ENCODE results near the gene FBXL20.

DNA sequence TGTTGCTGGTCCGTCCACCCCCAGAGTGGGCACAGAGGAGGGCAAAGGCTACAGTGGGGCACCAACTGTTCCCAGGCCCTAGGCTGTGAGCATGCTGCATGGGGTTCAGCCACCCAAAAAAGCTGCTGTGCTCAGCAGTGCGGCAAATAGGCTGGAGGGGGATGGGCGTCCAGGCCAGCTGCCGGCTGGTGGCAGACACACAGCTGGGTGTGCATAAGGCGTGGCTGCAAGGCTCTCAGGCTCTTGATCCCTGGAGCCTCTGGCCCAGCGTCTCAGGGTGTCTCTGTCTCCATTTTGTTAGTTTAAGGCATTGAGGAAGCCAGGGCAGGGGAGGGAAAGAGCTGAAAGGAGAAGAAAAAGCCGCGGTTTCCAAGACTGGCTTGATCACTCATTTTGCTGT, 192.5 kb downstream of the FBXL20 start:
- no peak for TF ChIP-seq EZH2 (IDR thresholded peaks at IDR 0.05; ENCODE audit: insufficient read depth, poor library complexity, severe bottlenecking)
- TF ChIP-seq EZH2phosphoT487 (IDR thresholded peaks at IDR 0.05; ENCODE audit: insufficient read depth, low read depth), result no peak

All from GM23248 (cell line).